T follicular helper cell (primary cell): ENCODE measurements around the gene GNG13.
A peak's percentile ranks its signal among the peaks of the same experiment; 100 is the strongest.

Experiments
- DNase-seq: peaks from one replicate; pipeline ENCODE4 v3.0.0-alpha.2; 2020; ENCODE audit warnings: low read depth

GNG13 gene

GRCh38 chr16:813204-813915 is 12.8 kb upstream of the GNG13 start:
- no peak for DNase-seq

DNA sequence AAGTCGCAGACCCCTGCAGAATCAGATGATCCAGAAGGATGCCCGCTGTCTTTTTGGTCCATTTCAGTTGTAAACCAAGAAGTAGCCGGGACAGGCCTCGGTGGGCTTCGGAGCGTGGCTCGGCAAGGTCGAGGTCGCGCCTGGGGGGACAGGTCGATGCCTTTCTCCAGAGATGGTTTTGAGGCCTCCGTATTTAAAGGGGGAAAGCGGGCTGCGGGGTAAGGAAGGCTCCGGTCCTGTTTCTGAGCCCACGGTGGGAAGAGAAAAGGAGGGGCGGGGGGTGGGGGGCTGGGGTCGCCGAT is 7.5 kb upstream of the GNG13 start:
- DNase-seq, result no peak

GRCh38 chr16:807347-808084 is 7.0 kb upstream of the GNG13 start:
- DNase-seq, result peak; percentile 69

DNA sequence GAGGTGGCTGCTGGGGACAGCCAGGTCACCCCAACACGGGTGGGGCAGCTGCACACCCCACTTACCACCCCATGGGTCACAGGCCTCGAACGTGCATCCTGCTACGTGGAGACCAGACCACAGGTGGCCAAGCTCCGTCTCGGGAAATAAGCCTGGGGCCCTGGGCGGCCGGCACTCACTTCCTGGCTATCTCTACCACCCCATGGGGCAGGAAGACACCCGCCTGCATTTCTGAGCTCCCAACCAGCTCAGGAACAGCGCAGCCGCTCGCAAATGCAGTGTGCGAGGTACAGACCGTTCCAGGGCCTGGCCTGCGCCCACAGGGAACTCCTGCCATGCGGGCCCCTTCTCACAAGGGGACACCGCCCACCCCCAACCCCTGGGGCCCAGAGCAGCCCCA is 4.9 kb upstream of the GNG13 start:
- DNase-seq, result no peak

GRCh38 chr16:804193-805048 is 3.9 kb upstream of the GNG13 start:
- no peak for DNase-seq

GRCh38 chr16:803754-804080 is 3.2 kb upstream of the GNG13 start:
- no peak for DNase-seq

DNA sequence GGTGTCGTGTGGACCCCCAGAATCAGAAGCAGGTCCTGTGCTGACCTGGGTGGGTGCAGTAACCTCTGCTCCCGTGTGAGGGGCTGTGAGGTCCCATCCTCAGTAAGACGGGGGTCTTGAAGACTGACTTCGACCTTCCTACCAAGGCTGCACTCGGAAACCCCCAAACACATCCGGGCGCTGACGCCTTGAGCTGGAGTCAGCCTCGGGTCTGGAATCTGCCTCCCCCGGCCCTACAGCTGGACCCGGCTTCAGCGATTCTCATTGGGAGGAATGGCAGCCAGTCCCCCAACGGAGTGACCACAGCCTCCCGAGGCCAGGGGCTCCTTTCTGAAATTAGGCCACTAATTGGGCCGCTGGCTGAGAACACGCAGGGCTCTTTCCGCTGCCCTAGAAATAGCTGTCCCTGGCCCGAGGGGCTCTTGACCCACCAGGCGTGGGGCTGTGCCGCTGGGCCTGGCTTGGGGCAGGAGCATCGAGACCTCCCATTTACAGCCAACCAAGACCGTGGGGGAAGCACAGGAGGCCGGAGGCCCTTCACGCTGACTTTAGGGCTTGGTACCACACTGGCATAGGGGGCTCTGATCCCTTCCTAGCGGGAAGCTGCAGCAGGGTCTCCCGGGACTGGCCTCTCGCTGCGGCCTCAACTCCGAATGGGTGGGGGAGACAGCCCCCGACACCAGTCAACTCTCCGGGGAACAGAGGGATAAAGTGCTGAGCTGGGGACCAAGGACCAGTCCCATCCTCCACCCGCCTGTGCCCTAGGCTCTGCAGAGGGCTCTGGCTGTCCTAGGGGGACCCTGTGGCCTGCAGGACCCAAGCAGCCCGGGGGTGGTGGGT is 2.6 kb upstream of the GNG13 start:
- no peak for DNase-seq

DNA sequence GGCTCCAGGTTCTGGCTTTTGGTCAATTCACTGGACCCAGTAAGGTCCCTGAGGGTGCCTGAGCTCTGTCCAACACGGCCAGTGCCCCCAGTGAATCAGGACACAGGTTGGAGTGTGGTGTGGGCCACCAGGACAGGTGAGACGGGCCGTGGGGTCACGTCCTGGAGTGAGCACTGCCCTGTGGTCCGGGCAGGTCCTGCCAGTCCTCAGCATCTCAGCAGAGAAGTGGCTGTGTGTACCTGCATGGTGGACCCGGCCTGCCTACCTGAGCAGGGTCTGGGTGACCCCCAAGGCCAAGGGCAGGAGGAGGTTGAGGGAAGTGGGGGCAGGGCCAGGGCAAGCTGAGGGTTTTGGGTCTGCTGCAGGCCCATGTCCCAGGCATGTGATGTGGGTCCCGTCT is 1.9 kb upstream of the GNG13 start:
- DNase-seq, result no peak

- DNase-seq, result no peak
These were observed 1.2 kb upstream of the GNG13 start for GRCh38 chr16:801584-802363.

DNA sequence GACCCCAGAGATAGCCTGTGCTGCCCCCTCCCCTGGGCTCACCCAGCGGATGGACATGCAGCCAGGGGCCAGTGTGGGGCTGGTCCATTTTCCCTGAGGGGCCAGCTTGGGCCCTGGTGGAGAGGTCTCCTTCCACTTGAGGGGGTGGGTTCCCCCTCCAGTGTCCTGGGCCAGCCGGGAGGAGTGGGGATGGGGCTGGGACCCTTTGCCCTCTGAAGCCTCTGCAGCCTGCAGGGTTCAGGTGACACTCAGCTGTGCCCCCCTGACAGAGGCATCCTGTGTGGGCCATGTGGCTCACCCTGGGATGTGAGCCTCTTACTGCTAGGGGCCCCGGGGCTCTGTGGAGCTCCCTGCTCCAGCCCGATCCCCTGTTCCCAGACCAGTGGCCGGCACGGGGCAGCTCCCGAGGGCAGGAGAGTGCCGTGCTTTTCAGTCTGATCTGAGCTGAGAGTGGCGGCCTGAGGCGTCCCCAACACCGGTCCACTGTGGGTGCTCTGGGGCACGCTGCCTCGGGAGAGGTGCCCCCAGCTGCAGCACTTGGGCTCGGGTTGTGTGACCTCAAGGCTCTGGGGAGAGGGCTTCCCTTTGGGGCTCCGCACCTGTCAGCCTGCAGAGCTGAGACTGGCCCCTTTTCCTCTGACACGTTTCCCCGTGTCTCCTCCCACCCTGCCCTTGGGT is 439 bp upstream of the GNG13 start:
- DNase-seq, result no peak

- no peak for DNase-seq
These were observed 1.2 kb downstream of the GNG13 start for GRCh38 chr16:799111-799947.

DNA sequence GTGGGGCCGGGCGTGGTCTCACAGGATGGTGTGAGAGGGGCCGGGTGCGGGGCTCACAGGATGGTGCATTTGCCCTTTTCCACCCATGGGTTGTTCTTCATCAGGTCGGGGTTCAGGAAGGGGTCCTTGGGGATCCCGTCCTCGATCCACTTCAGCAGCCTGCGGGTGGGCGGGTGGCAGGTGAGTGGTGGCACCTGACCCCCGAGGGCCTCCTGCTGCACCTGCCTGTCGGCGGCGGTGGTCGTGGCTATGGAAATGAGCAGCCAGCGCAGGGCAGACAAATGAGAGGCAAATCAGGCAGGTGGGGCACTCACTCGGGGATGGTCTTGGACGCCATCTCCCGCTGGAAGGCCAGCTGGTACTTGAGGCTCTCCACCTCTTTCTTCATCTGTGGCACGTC is 1.9 kb downstream of the GNG13 start:
- DNase-seq, result no peak

DNA sequence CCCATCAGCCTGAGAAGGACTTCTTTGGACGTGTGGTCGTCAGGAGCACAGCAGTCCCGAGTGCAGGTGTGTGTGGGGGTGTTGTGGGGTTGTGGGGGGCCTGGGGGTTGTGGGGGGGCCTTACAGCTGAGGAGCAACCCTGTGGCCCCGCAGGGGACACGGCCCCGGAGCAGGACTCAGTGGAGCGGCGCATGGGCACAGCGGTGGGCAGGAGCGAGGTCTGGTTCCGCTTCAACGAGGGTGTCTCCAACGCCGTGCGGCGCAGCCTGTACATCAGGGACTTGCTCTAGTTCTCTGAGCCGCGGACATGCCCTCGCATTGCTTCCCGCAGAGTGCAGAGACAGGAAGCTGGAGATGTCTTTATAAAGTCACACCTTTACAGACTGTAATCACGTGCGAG is 2.8 kb downstream of the GNG13 start:
- DNase-seq, result no peak

- no peak for DNase-seq
These were observed 3.5 kb downstream of the GNG13 start for GRCh38 chr16:797120-797420.

DNA sequence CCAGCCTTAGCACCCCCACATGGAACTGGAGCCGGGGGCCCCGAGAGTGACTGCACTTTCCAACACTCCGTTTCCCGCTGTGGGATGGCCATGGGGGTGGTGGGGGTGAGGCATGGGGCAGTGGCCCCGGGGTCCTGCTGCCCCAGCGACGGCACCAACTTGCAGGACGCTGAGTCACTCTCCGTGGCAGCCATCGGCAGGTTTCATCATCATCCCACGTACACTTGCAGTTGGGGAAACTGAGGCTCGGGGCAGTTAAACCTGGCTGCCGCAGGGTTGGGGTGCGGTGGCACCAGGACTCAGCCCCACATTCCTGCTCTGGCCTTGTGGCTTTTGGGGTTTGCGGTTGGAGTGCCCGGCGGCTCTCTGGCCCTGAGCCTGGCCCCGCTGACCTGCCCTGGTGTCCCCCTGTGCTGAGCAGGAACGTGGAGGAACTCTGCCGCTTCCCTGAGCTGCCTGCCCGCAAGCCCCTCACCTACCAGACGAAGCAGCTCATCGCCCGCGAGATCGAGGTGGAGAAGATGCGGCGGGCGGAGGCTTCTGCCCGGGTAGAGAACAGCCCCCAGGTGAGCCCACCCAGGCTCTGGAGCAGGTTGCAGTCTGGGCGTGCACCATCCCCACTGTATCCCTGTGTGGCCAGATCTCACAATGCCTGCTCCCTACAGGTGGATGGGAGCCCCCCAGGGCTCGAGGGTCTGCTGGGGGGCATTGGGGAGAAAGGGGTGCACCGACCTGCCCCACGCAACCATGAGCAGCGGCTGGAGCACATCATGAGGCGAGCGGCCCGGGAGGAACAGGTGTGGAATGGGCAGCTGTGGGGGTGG is 4.0 kb downstream of the GNG13 start:
- DNase-seq, result no peak

DNA sequence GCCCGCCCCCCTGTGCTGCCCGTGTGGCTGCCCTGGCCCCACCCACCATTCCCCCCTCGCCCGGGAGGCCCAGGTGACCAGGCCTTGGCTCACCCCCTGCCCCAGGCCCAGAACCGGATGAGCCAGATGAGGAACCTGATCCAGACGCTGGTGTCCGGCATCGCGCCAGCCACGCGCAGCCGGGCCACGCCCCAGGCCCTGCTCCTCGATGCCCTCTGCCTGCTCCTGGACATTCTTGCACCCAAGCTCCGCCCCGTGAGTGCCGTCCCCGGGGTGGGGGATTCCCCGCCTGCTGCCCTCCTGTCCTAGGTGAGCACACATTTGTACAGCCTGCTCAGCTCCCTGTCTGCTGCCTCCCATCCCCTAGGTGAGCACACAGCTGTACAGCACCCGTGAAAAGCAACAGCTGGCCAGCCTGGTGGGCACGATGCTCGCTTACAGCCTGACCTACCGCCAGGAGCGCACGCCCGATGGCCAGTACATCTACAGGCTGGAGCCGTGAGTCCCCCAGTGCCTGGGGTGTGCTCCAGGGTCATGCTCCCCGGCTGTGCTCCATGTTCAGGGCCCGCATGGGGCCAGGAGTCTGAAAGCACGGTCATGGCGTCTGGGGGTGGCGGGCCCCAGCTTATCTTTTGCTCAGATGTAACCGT is 4.8 kb downstream of the GNG13 start:
- DNase-seq, result no peak

GRCh38 chr16:794853-795466 is 5.6 kb downstream of the GNG13 start:
- DNase-seq, result no peak
